GM12875 (cell line): ENCODE data around the gene SYT7.

Source experiments
- H3K4me3 ChIP-seq: one replicate; pipeline ENCODE4 v1.5.1; 2011; ENCODE audit warnings: low read depth, low read length, control low read depth
- TF ChIP-seq, protein P1 (sequence below): IDR thresholded peaks from 2 replicates; pipeline ENCODE4 v1.5.1; 2011; ENCODE audit warnings: low read depth, mild to moderate bottlenecking, control low read depth, inconsistent platforms, low read length, moderate library complexity, borderline replicate concordance; ENCODE audit not compliant: insufficient read depth

SYT7 gene

GRCh38 chr11:61589961-61590360, 9.1 kb upstream of the SYT7 start:
- TF ChIP-seq, protein P1, sequence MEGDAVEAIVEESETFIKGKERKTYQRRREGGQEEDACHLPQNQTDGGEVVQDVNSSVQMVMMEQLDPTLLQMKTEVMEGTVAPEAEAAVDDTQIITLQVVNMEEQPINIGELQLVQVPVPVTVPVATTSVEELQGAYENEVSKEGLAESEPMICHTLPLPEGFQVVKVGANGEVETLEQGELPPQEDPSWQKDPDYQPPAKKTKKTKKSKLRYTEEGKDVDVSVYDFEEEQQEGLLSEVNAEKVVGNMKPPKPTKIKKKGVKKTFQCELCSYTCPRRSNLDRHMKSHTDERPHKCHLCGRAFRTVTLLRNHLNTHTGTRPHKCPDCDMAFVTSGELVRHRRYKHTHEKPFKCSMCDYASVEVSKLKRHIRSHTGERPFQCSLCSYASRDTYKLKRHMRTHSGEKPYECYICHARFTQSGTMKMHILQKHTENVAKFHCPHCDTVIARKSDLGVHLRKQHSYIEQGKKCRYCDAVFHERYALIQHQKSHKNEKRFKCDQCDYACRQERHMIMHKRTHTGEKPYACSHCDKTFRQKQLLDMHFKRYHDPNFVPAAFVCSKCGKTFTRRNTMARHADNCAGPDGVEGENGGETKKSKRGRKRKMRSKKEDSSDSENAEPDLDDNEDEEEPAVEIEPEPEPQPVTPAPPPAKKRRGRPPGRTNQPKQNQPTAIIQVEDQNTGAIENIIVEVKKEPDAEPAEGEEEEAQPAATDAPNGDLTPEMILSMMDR = no peak
- no peak overlapping the region for H3K4me3 ChIP-seq

- TF ChIP-seq, protein P1 = no peak
- no peak overlapping the region for H3K4me3 ChIP-seq
Observed at GRCh38 chr11:61588728-61589191, 7.9 kb upstream of the SYT7 start.

DNA sequence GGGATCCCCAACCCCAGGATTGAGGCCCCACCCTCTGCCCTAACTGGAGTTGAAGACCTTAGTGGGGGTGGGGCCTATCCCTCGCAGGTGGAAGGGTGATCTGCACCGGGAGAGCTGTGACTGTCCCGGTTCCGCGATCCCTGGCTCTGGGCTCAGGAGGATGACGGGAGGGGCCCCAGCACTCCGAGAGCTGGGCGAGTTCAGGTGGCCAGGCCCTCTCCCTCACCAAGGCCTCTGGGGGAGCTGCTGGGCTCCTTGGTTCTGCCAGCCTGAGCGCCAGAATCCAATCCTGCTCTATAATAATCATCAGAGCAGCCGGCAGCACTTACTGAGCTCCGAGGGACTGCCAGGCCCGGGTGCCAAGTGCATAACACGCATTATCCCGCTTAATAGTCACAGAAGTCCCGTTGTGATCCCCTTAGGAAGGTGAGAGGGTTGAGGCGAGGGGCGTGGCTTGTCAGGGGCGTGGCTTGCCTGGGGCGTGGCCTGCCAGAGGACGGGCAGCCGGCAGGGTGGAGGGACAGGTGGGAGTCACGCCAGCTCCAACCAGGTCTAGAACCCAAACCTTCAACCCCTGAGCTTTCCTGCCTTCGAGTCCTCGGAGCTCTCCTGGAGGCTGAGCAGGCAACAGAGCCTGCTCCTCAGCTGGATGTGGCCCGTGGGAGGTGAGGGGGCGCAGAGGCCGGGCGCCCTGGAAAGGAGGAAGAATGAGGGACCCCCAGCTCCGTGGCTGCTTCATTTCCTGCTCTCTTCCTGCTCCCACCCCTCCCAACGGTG, 7.3 kb upstream of the SYT7 start:
- no peak overlapping the region for H3K4me3 ChIP-seq
- TF ChIP-seq, protein P1 = 0 out of 2 replicates have a peak, but pooled peaks have one; percentile 8

GRCh38 chr11:61587541-61587941, 6.7 kb upstream of the SYT7 start:
- no peak overlapping the region for H3K4me3 ChIP-seq
- TF ChIP-seq, protein P1 = no peak

- TF ChIP-seq, protein P1 = no peak
Observed at GRCh38 chr11:61586792-61587430, 6.0 kb upstream of the SYT7 start.

DNA sequence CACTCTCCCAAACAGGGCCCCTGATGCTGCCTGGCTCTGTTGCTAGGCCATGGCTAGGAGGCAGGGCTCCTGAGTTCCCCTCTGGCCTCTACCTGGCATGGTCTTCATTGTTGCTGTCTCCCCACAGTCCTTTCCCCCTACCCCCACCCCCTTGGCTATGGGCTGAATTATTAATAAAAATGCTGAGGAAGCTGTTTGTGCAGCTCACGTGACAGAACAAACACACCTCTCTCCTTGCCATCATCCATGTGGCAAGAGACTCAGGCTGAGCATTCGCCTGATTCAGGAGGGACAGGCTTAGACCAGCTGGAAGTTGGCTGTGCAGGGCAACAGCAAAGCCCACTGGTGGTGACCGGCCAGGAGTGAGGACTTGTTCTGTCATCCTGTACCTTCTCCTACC, 4.2 kb upstream of the SYT7 start:
- no peak overlapping the region for H3K4me3 ChIP-seq
- TF ChIP-seq, protein P1 = no peak

More at GRCh38 chr11:61586792-61587430, 6.0 kb upstream of the SYT7 start:
- no peak overlapping the region for H3K4me3 ChIP-seq

DNA sequence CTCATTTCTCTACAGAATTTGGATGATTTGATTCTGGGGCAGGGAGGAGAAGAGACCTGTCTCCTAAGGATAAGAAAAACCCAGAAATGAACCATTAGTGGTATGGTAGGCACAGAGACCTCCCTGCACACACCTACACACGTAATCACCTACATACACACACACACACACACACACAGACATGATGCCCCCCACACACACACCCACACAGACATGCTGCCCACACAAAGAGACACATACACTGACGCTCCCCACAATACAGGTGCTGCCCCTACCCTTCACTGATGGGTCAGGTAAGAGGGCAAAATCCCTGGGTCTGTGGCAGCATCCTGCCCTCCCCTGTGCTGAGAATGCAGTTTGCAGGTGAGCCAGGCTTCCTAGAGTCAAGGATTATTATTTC, 1.1 kb upstream of the SYT7 start:
- no peak overlapping the region for H3K4me3 ChIP-seq
- TF ChIP-seq, protein P1 = no peak
